Prostate gland (tissue), 2 donors: ENCODE data around the gene IMPACT.

Experiments used
- POLR2AphosphoS5 ChIP-seq: sonication (generic); formaldehyde crosslinking; IDR thresholded peaks from one replicate; pipeline ENCODE4 v1.6.1; 2017; ENCODE audit warnings: antibody characterized with exemption
- TF ChIP-seq, protein P1 (sequence below), 4 experiments: fragments of 200-600 bp in 2 of 4; fragments of 450-650 bp in 2 of 4; sonication (generic) in 2 of 4; IDR thresholded peaks; 1 replicate in 3 of 4; 2 replicates in 1 of 4; pipeline ENCODE4 v1.5.1; 2016 to 2019; ENCODE audit warnings: antibody characterized with exemption in 4 of 4, mild to moderate bottlenecking in 2 of 4, moderate library complexity in 2 of 4

GRCh38 chr18:24398540-24398939 is 27.9 kb upstream of the IMPACT start:
- TF ChIP-seq, protein P1, sequence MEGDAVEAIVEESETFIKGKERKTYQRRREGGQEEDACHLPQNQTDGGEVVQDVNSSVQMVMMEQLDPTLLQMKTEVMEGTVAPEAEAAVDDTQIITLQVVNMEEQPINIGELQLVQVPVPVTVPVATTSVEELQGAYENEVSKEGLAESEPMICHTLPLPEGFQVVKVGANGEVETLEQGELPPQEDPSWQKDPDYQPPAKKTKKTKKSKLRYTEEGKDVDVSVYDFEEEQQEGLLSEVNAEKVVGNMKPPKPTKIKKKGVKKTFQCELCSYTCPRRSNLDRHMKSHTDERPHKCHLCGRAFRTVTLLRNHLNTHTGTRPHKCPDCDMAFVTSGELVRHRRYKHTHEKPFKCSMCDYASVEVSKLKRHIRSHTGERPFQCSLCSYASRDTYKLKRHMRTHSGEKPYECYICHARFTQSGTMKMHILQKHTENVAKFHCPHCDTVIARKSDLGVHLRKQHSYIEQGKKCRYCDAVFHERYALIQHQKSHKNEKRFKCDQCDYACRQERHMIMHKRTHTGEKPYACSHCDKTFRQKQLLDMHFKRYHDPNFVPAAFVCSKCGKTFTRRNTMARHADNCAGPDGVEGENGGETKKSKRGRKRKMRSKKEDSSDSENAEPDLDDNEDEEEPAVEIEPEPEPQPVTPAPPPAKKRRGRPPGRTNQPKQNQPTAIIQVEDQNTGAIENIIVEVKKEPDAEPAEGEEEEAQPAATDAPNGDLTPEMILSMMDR (IDR thresholded peaks at IDR 0.05), result no peak
- TF ChIP-seq POLR2AphosphoS5, result no peak
